OCI-LY3 (cell line): ENCODE measurements around the gene LAMA4.

ENCODE experiments used
- H2AFZ ChIP-seq: fragments of 200-600, 300-600 bp; shearing (Covaris generic); 2 replicates; pipeline ENCODE4 v1.6.0; 2014; ENCODE audit warnings: antibody characterized with exemption, low read depth, low read length
- H3K27ac ChIP-seq: fragments of 200-600, 300-600 bp; sonication (generic); 2 replicates; pipeline ENCODE4 v1.5.1; 2014; ENCODE audit warnings: mild to moderate bottlenecking, low read length, moderate library complexity, mixed read lengths
- H3K27me3 ChIP-seq: fragments of 200-600, 300-600 bp; sonication (generic); 2 replicates; pipeline ENCODE4 v1.6.1; 2014; ENCODE audit warnings: low read depth, low read length, mixed read lengths
- H3K36me3 ChIP-seq: fragments of 200-600, 300-600 bp; sonication (generic); replicated peaks from 2 replicates; pipeline ENCODE3; 2014; ENCODE audit warnings: low read depth, low read length, mixed read lengths
- H3K4me1 ChIP-seq: fragments of 300-600, 200-600 bp; sonication (generic); 2 replicates; pipeline ENCODE4 v1.6.1; 2014; ENCODE audit warnings: low read length, mixed read lengths
- H3K4me2 ChIP-seq: fragments of 200-600, 300-600 bp; sonication (generic); 2 replicates; pipeline ENCODE4 v1.6.1; 2014; ENCODE audit warnings: low read length, mixed read lengths
- H3K4me3 ChIP-seq: fragments of 300-600, 200-600 bp; sonication (generic); 2 replicates; pipeline ENCODE4 v1.5.1; 2014; ENCODE audit warnings: antibody characterized with exemption, mild to moderate bottlenecking, low read length, moderate library complexity
- H3K79me2 ChIP-seq: fragments of 300-600, 200-600 bp; shearing (Covaris generic); 2 replicates; pipeline ENCODE4 v1.6.1; 2014; ENCODE audit warnings: mild to moderate bottlenecking, low read length, mixed read lengths
- H3K9ac ChIP-seq: fragments of 300-600, 200-600 bp; shearing (Covaris generic); 2 replicates; pipeline ENCODE4 v1.6.0; 2014; ENCODE audit warnings: mild to moderate bottlenecking, low read length, moderate library complexity
- H3K9me3 ChIP-seq: fragments of 200-600, 300-600 bp; shearing (Covaris generic); 2 replicates; pipeline ENCODE4 v1.6.1; 2014; ENCODE audit warnings: low read length, mixed read lengths; ENCODE audit not compliant: insufficient read depth
- H4K20me1 ChIP-seq: fragments of 200-600, 300-600 bp; sonication (generic); 2 replicates; pipeline ENCODE4 v1.6.1; 2016; ENCODE audit warnings: low read length, mixed read lengths; ENCODE audit not compliant: insufficient read depth
- EZH2phosphoT487 ChIP-seq: fragments of 200-600 bp; shearing (Covaris generic); IDR thresholded peaks from 2 replicates; pipeline ENCODE4 v1.6.1; 2018; ENCODE audit warnings: antibody characterized with exemption, mixed run types, low read depth
- TF ChIP-seq, protein P1 (sequence below): fragments of 200-600, 300-600 bp; sonication (generic); IDR thresholded peaks from 2 replicates; pipeline ENCODE4 v1.5.1; 2014; ENCODE audit warnings: antibody characterized with exemption, low read length, low read depth

LAMA4 gene

GRCh38 chr6:112148103-112148502 is 106.3 kb downstream of the LAMA4 start:
- no peaks in the 10 kb centered on the region for H3K27me3 ChIP-seq
- H3K36me3 ChIP-seq = no peaks in the 10 kb centered on the region
- no peak for TF ChIP-seq EZH2phosphoT487
- TF ChIP-seq, protein P1, sequence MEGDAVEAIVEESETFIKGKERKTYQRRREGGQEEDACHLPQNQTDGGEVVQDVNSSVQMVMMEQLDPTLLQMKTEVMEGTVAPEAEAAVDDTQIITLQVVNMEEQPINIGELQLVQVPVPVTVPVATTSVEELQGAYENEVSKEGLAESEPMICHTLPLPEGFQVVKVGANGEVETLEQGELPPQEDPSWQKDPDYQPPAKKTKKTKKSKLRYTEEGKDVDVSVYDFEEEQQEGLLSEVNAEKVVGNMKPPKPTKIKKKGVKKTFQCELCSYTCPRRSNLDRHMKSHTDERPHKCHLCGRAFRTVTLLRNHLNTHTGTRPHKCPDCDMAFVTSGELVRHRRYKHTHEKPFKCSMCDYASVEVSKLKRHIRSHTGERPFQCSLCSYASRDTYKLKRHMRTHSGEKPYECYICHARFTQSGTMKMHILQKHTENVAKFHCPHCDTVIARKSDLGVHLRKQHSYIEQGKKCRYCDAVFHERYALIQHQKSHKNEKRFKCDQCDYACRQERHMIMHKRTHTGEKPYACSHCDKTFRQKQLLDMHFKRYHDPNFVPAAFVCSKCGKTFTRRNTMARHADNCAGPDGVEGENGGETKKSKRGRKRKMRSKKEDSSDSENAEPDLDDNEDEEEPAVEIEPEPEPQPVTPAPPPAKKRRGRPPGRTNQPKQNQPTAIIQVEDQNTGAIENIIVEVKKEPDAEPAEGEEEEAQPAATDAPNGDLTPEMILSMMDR = no peak
- no peaks in the 10 kb centered on the region for H3K9me3 ChIP-seq
- no peak overlapping the region for H3K27ac ChIP-seq
- no peak overlapping the region for H3K4me3 ChIP-seq
- no peaks in the 10 kb centered on the region for H3K79me2 ChIP-seq
- H3K4me1 ChIP-seq = peaks cover 14% of the 10 kb centered on the region
- no peak overlapping the region for H3K9ac ChIP-seq
- H2AFZ ChIP-seq = no peak overlapping the region
- no peak overlapping the region for H3K4me2 ChIP-seq
- no peaks in the 10 kb centered on the region for H4K20me1 ChIP-seq

DNA sequence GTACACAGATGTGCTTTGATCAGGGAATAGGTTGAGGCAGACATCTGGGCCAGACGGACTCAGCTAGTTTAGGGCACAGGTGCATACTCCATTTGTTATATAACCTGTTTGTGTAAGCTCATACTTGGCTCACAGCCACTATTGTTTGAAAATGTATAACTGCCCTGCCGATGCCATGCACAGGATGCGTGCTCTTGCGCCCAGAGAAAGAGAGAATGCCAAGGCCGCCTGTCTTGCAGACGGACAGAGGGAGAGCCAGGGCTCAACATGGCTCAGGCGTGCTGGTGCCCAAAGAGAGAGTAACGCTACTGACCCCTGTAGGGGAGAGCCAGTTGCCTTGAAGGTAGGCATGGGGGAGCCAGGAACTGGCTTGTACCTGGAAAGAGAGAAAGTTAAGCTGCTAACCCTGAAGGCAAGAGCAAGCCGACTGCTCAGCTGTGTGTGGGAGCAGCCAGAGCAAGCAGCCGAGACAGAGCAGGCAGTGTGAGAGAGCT is 109.2 kb downstream of the LAMA4 start:
- Histone ChIP-seq H3K36me3 (no peaks in the 10 kb centered on the region), H3K27me3 (no peaks in the 10 kb centered on the region), H3K9ac (no peak overlapping the region), H3K79me2 (no peaks in the 10 kb centered on the region), H3K4me1 (no peaks in the 10 kb centered on the region), H3K4me2 (no peak overlapping the region), H4K20me1 (no peaks in the 10 kb centered on the region), H3K9me3 (no peaks in the 10 kb centered on the region), H2AFZ (no peak overlapping the region), H3K4me3 (no peak overlapping the region), H3K27ac (no peak overlapping the region)
- TF ChIP-seq EZH2phosphoT487 = no peak
- TF ChIP-seq, protein P1 = no peak

- TF ChIP-seq EZH2phosphoT487 = no peak
- TF ChIP-seq, protein P1 = no peak
- no peaks in the 10 kb centered on the region for H3K4me1 ChIP-seq
- H3K4me2 ChIP-seq = no peak overlapping the region
- H3K27me3 ChIP-seq = no peaks in the 10 kb centered on the region
- no peaks in the 10 kb centered on the region for H4K20me1 ChIP-seq
- H3K9me3 ChIP-seq = no peaks in the 10 kb centered on the region
- H3K4me3 ChIP-seq = no peak overlapping the region
- no peaks in the 10 kb centered on the region for H3K79me2 ChIP-seq
- H3K9ac ChIP-seq = no peak overlapping the region
- H3K27ac ChIP-seq = no peak overlapping the region
- no peak overlapping the region for H2AFZ ChIP-seq
- no peaks in the 10 kb centered on the region for H3K36me3 ChIP-seq
Observed at GRCh38 chr6:112144145-112144926, 110.0 kb downstream of the LAMA4 start.

- H3K4me3 ChIP-seq = no peak overlapping the region
- TF ChIP-seq EZH2phosphoT487 = no peak
- TF ChIP-seq, protein P1 = no peak
- H3K9me3 ChIP-seq = no peaks in the 10 kb centered on the region
- no peaks in the 10 kb centered on the region for H3K4me1 ChIP-seq
- no peaks in the 10 kb centered on the region for H4K20me1 ChIP-seq
- no peak overlapping the region for H2AFZ ChIP-seq
- H3K4me2 ChIP-seq = no peak overlapping the region
- H3K9ac ChIP-seq = no peak overlapping the region
- H3K36me3 ChIP-seq = no peaks in the 10 kb centered on the region
- no peak overlapping the region for H3K27ac ChIP-seq
- no peaks in the 10 kb centered on the region for H3K27me3 ChIP-seq
- H3K79me2 ChIP-seq = no peaks in the 10 kb centered on the region
Observed at GRCh38 chr6:112141707-112142106, 112.7 kb downstream of the LAMA4 start.
